ENCODE results near the gene TAF3.
"Not testable (repeated sequence)": the region's sequence is repeated elsewhere in the genome, so short reads cannot be mapped to it uniquely, and the experiment has no call there.

TAF3 gene

DNA sequence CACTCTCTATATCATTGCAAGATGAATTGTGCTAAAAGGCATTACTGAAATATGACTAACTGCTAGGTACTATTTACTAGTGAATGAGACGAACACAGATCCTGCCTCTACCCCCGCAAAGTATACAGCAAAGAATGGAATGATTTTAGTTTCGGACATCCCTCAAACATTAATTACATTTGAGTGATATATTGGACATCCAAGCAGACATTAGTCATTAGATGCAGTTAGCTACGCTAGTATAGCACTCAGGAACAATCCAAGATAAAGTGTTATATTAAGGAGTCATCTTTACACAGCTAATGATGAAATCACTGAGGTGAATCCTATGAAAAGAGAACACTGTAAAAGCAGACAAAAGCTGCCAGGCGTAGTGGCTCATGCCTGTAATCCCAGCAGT is 7.3 kb upstream of the TAF3 start:
- DNase-seq = no peak

DNA sequence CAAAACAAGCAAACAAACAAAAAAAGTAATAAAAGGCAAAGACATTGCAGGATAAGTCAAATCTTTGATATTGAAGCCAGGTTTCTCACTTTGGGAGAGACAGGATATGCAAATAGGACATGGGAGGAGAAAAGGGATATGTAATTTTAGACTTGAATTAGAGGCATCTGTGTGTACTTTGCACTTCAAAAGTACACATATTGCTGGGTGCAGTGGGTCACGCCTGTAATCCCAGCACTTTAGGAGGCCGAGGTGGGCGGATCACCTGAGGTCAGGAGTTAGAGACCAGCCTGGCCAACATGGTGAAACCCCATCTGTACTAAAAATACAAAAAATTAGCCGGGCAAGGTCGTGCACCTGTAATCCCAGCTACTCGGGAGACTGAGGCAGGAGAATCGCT is 6.6 kb upstream of the TAF3 start:
- DNase-seq = not testable (repeated sequence)

DNA sequence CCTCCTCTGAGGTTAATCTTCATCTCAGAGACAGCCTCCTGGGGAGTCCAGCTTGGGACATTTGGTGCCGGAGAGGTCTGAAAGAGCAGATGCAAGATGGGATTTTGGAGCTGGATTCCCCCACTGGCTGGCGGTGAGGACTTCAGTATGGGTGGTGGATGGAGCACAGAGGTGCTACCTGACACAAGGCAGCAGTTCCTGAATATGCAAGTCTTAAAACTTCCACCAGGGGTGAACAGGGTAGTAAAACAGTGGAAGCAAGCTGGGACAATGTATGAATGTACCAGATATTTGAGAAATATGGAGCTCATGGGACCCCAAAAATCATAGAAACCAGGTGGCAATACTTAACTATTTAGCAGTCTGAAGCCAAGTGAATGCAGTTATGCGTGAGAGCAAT is 4.8 kb upstream of the TAF3 start:
- DNase-seq = no peak

DNA sequence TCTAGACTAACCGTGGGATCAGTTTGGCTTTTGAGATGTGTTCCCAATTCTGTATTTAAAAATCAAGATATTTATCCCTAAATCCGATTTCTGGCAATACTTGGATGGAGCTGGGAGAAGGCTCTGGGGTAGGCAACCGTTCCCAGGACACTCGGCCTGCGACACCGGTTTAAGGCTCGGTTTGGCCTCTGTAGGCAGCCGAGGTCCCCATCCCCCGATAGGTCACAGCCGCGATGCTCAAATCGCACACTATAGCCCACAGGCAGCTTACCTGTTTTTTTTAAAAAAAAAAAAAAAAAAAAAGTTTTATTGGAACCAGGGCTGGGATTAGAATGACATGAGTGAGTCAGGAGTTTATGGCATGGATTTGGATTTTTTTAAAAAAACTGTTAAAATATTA is 729 bp upstream of the TAF3 start:
- DNase-seq = no peak

DNA sequence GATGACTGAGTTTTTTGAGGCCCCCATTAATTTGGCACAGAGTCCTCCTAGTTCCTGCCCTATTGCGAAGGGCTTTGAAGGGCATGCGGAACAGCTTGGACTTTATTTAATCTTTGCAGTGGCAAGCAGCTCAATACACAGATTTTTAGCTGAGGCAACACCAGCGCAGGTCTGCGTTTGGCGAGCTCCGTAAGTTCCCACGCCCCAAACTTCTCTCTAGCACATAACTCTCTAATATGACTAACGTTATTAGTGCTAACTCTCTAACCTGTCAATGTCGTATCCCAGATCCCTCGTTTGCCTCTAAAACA is 366 bp upstream of the TAF3 start:
- DNase-seq = no peak

DNA sequence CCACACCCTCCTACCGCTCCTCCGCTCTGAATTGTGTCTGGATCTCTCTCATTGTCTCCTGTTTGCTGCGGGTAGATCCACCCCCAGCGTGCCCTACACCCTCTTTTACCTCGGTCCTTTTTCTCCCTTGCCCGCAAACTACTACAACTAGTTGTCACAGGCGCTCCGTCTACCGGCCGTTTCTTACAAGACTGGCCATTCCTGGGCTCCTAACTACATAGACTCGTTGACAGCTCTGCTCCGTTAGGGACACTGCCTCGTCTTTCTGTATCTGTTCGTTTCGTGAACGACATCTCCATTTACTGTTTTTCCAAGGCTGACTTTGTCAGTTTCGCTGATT is 786 bp downstream of the TAF3 start:
- DNase-seq = no peak

DNA sequence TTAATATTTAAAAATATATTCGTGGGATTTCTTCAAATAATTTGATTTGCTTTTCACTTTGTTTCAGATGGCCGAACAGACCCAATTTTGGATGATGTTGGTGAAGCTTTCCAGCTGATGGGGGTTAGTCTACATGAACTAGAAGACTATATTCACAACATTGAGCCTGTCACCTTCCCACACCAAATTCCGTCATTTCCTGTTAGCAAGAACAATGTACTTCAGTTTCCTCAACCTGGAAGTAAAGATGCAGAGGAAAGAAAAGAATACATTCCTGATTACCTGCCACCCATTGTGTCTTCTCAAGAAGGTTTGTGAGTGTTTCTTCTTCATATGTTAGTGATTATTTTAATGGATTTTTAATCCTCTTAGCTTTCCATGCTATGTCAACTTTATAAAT is 5.9 kb downstream of the TAF3 start:
- DNase-seq = no peak

DNA sequence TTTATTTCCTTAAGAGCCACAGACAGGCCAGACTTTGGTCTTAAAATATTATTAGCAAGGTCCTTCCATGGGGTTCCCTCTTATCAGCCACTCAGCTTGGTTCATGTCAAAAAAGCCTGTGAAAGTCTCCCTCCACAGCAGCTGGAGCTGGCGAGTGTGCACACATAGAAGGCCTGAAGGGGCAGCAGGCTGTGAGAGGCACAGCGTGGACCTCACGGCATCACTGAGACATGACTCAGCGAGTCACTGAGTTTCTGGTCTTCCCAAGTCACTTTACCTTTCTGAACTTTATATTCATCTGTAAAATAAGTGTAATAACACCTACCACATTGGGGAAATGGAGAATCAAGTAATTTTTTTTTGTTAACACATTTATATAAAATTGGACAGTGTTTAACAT is 8.7 kb downstream of the TAF3 start:
- no peak for DNase-seq

DNA sequence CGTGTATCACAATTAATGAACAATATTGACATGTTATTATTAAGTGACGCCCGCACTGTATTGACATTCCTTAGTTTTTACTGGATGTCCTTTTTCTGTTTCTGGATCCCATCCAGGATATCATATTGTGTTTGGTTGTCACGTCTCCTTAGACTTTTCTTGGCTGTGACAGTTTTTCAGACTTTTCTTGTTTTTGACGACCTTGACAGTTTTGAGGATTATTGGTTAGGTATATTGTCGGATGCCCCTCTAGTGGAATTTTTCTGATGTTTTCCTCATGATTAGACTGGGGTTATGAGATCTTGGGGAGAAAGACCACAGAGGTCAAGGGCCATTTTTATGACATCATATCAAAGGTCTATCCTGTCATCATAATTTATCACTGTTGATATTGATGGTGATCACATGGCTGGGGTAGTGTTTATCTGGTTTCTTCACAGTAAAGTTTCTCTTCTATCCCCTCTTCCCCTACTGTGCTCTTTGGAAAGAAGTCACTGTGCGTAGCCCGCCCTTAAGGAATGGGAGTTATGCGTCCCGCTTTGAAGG is 11.1 kb downstream of the TAF3 start:
- no peak for DNase-seq

DNA sequence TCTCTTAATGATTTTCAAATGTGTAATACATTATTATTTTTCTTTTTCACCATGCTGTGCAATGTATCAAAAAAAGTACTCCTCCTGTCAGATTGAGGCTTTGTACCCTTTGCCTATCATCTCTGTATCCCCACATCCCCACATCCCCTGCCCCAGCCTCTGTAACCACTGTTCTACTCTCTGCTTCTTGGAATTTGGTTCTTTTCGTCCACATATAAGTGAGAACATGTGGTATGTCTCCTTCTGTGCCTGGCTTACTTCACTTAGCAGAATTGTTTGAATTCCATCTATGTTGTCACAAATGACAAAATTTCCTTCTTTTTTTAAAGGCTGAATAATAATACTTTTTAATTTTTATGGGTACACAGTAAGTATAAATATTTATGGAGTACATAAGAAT is 13.8 kb downstream of the TAF3 start:
- no peak for DNase-seq

DNA sequence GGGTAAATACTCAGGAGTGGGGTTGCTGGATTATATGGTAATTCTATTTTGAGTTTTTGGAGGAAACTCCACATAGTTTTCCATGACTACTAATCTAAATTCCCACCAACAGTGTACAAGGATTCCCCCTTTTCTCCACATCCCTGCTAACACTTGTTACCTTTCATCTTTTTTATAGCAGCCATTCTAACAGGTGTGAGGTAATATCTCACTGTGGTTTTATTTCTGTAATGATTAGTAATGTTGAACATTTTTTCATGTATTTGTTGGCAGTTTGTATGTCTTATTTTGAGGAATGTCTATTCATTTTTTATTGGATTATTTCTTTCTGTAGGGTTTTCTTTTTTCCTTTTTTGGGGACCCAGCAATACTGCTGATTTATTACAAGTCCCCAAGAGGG is 14.9 kb downstream of the TAF3 start:
- DNase-seq = no peak

DNA sequence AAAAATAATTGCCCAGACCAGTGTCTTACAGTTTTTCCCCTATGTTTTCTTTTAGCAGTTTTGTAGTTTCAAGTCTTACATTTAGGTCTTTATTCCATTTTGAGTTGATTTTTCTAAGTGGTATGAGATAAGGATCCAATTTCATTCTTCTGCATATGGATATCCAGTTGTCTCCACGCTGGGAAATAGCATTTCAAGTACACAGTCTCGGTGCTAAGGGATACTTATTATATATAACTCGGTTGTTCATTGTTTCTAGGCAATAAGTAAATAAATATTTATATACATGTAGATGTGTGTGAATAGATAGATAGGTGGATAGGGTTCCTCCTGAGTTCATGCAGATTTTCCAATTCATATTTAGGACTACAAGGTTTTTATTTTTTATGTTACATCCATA is 16.0 kb downstream of the TAF3 start:
- DNase-seq = no peak

DNA sequence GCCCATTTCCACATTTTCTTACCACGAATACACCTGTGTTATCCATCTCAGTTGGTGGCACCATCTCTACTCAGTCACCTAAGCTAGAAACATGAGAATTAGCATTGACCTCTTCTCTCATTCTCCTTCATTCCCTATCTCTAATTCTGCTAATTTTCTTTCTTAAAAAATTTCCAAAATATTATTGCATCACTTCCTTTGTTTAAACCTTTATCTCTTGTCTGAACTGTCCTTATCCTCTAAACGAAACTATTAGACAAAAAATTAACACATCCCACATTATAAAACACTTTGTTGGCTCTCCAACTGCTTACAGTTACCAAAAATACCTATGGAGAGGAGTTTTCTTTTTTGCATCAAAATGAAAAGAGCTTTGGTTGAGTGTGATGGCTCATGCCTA is 18.3 kb downstream of the TAF3 start:
- no peak for DNase-seq

DNA sequence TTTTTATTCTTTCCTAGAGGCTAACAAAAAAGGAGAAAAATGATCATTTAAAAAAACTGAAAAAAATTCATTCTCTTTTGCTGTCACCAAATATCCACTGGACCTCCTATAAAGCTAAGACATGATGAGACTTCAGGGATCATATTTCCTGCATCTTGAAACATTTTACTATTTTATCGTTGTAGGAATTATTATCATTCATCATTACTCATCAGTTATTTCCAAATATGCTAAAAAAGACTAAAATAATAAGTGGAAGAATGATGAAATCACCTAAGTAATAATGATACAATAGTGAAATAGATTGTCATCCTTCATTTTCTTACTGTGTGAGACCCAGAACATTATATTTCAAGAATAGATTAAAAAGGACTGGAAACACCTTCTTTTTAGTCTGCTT is 28.3 kb downstream of the TAF3 start:
- DNase-seq = no peak

DNA sequence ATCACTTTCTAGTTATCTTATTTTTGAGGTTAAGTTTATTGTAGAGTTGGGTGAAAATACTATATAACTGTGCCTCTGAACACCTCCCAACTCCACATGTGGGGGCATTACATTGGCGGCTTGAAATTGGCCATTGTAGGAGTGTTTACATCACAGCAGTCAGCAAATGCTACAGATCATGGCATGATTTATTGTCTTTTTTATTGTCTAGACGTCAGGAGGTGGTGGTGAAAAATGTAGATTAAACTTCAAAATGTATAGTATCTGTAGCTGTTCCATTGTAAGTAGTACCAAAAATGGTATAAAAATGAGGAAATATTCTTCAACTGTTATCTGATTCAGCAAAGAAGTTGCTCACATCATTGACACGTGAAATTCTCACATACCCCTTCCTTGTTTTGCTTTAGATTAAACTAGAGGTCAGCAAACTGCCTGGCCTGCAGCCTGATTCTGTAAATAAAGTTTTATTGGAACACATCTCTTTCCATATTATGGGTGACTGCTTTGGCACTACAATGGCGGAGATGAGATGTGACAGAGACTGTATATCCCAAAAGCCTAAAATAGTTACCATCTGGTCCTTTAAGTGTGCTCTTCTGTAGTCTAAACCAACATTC is 35.0 kb downstream of the TAF3 start:
- no peak for DNase-seq

DNA sequence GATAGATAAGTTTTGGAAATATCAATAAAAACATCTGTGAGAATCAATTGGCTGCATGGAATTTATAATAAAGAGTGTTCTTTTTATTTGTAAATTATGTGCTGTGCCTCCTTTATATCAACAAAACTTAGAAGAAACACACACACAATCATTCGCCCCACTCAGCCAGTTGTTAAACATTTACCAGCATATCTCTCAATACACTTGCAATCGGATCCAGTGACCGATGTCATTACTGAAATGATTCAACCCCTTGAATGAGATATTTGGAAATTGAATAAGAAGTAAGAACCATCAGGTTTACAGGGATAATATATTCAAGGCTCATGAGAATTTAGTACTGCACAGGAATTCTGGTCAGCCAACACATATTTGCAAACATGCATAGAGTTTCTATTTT is 35.6 kb downstream of the TAF3 start:
- no peak for DNase-seq

DNA sequence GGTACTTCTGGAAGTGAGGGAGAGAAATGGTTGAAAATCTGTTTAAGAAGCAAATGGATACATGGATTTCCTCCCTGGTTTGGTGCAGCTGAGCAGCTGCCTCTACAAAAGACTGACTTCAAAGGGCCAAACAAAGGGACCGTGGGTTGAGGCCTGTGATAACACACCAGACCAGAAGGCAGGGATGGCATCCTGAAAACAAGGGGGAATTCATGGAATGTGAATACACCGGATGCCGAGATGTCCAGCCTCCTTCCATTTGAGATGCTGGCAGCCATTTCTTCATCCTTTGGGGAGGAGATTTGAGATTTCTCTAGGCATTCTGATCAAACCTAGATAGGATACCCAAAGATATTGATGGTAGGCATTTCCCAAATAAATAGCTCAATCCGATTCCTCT is 36.9 kb downstream of the TAF3 start:
- DNase-seq = no peak

DNA sequence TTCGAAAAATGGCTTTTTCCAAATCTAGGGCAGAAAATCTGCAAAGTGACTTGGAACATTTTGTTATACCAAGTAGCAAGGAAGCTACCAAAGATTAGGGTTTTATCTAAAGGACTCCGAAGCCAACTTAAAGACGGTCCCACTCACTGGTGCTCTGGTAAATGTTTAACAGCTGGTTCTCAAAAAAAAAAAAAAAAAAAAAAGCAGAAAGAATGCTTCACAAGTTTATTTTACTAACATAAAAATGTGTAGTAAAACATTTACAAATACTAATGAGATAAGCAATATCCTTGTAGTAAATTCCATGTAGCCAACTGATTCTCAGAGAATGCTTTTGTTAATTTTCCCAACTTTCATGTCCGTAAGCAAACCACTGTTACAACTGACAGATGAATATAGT is 38.4 kb downstream of the TAF3 start:
- DNase-seq = no peak

DNA sequence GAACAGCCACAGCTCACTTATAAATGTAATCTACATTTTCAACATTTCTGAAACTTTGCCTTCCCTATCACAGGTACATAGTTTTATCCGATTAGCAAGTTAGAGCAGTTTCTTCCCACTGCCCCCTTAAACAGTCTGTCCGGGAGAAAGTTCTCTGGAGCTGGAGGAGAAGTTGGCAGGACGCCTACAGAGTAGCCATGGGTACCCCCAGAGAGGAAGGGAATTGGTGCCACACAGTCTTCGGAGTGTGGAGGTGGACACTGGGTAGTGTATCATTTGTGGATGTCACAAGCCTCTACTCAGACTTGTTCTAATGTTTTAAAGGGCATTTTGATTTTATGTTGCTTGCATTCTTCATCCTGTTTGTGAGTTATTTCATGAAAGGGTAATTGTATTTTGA is 39.0 kb downstream of the TAF3 start:
- no peak for DNase-seq

DNA sequence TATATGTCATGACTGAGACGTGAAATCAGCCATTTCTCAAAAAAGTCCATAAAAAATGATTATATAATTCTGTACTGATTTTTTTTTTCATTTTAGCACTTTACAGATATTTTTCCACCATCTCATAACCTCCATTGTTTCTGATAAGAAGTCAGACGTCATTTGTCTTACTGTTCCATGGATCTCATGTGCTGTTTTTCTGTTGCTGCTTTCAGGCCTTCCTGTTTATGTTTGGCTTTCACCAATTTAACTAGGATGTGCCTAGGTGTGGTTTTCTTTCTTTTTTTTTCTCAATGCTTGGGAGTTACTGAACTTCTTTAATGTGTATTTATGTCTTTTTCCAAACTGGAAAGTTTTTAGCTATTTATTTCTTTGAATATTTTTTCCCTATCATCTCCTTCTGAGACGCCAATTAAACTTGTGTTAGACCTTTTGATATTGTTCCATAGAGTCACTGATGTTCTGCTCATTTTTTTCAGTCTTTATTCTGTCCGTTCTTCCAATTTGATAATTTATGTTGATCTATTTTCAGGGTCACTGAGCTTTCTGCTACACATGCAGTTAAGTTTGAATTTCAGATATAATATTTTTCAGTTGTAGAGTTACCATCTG is 43.3 kb downstream of the TAF3 start:
- DNase-seq = no peak

DNA sequence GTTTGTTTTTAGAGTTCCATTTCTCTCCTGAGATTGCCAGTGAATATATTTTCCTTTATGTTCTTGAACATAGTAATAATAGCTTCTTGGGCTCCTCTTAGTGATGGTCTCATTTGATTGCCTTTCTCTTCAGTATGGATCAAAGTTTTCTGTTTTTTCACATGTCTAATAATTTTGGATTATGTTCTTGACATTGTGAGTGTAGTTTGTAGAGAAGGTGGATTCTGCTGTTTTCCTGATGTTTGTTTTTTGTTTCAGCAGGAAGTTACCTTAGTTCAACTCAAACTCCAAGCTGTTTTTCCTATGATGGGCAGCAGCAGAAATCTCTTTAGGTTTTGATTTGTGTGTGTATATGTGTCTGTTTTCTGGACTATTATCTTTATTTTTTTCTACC is 43.8 kb downstream of the TAF3 start:
- no peak for DNase-seq

DNA sequence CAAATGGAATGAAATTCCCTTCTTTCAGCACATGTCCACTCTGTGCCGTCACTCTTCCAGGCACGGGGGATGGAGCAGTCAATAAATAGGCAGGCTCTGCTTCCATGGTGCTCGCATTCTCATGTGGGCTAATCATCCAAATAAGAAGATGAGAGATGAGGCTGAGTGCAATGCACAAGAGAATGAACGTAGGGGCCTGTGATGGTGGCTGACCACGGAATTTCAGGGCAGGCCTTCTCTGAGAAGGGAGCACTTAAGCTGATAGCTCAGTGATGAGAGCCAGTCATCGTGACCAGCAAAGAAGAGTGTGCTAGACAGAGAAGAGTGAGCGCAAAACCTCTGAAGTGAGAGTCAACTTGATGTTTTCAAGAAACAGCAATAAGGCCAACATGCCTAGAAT is 47.9 kb downstream of the TAF3 start:
- DNase-seq = no peak

DNA sequence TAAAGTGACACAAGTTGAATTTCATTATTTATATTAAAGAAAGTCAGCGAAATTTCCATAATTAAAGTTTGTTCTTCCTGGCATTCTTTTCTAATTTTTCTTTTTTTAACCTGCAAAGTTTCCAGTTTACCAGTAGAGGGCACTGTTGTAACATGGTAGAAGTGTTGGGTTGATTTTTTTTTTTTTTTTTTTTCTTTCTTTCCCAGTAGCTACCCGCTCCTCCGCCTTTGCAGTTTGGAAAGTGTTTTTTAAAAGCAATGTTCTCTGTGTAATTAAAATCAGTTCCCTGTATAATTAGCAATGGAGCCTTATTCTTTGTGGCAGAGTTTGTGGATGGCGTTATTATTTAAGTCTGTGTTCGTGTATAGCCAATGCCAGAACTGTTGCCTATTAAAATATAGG is 53.7 kb downstream of the TAF3 start:
- no peak for DNase-seq

DNA sequence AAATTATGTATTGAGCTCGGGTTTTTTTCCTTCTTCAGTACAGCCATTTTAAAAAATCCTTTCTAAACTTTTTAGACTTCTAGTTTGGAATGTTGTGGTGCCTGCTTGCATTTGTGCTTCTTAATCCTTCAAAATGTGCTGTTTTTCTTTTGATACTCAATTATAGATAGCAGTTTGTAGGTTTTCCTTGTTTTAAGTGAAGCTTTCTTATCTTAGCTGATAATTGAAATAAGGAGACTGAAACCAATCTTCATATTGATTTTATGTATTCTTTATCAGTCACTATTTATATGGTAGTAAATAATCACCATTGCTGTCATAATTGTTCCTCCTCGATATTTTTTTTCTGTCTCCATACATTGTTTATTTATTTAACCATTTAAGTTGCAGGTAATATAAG is 56.6 kb downstream of the TAF3 start:
- no peak for DNase-seq

DNA sequence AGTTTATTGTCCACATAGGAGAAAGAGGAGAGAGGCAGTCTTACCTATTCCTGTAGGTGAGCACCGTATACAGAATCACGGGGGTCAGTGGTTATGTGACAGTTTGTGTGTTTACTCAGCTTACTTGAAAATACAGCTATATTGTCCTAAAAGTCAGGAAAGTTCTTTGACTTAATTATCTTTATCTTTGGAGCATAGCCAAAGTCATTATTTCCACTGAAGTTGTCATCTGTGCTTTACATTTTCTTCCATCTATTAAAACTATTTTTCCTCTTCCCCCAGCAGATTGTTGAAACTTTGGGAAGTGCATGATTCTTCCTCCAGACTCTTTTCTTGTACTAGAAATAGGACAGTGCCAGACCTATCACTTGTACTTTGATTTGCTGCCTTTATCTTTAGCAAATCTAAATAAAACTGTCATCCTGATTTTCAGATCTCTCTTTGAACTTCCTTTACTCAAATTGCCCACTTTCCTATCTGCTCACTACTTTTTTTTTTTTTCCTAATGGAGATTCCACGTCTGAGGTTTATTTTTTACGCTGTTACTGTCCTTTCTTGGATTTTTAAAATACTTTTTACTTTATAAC is 58.3 kb downstream of the TAF3 start:
- no peak for DNase-seq

Measured in NCI-H1930 (cell line).